ENCODE measurements around the gene CYBC1. TPM values are rescaled to one million over a fixed set of nuclear protein-coding genes. Genes with fewer than 3 reads are reported as not detected.

CYBC1 gene
- total RNA-seq, 2 donors from 2014 or later = 58.4 to 79.0 TPM

GRCh38 chr17:82490512-82491195 lies 40.1 kb upstream of the CYBC1 start:
- Histone ChIP-seq H3K4me3 (no peak overlapping the region), H3K9ac (ENCODE audit: low read depth in 2 of 2, low read length in 2 of 2) (peak overlapping the region; percentile 9 to 17), H3K4me1 (no peaks in the 10 kb centered on the region), H3K36me3 (no peaks in the 10 kb centered on the region), H3K27ac (no peak overlapping the region), H3K27me3 (no peaks in the 10 kb centered on the region), H3K9me3 (no peaks in the 10 kb centered on the region)
- TF ChIP-seq CTCF (IDR thresholded peaks at IDR 0.05) = no peak
- no peak for DNase-seq
- intact Hi-C loops (cut with DNase I) = no loop called here

- no peak for TF ChIP-seq CTCF (IDR thresholded peaks at IDR 0.05)
- DNase-seq = no peak
- no peak overlapping the region for H3K4me3 ChIP-seq
- intact Hi-C loops (cut with DNase I) = no loop called here
- H3K27me3 ChIP-seq = no peaks in the 10 kb centered on the region
- H3K9me3 ChIP-seq = no peaks in the 10 kb centered on the region
- H3K9ac ChIP-seq (ENCODE audit: low read depth in 2 of 2, low read length in 2 of 2) = peak overlapping the region in 1 of 2 donors; percentile 9
- H3K36me3 ChIP-seq = peaks cover 3% of the 10 kb centered on the region
- H3K27ac ChIP-seq = no peak overlapping the region
- no peaks in the 10 kb centered on the region for H3K4me1 ChIP-seq
Observed at GRCh38 chr17:82489851-82490511, 39.4 kb upstream of the CYBC1 start.

GRCh38 chr17:82489117-82489516 lies 38.6 kb upstream of the CYBC1 start:
- Histone ChIP-seq H3K4me1 (no peaks in the 10 kb centered on the region), H3K27ac (no peak overlapping the region), H3K4me3 (no peak overlapping the region), H3K27me3 (no peaks in the 10 kb centered on the region), H3K9me3 (no peaks in the 10 kb centered on the region), H3K9ac (ENCODE audit: low read depth in 2 of 2, low read length in 2 of 2) (no peak overlapping the region), H3K36me3 (peaks cover 12% of the 10 kb centered on the region)
- DNase-seq = no peak
- TF ChIP-seq CTCF (IDR thresholded peaks at IDR 0.05) = no peak
- intact Hi-C loops (cut with DNase I) = no loop called here

GRCh38 chr17:82487910-82488309 lies 37.4 kb upstream of the CYBC1 start:
- Histone ChIP-seq H3K4me3 (no peak overlapping the region), H3K27ac (no peak overlapping the region), H3K27me3 (no peaks in the 10 kb centered on the region), H3K9me3 (no peaks in the 10 kb centered on the region), H3K4me1 (no peaks in the 10 kb centered on the region), H3K9ac (ENCODE audit: low read depth in 2 of 2, low read length in 2 of 2) (no peak overlapping the region), H3K36me3 (peaks cover 16% of the 10 kb centered on the region)
- DNase-seq = no peak
- intact Hi-C loops (cut with DNase I) = no loop called here
- TF ChIP-seq CTCF (IDR thresholded peaks at IDR 0.05) = no peak

- intact Hi-C loops (cut with DNase I) = no loop called here
- Histone ChIP-seq H3K36me3 (peaks cover 16% of the 10 kb centered on the region), H3K27ac (no peak overlapping the region), H3K27me3 (no peaks in the 10 kb centered on the region), H3K9ac (ENCODE audit: low read depth in 2 of 2, low read length in 2 of 2) (peak overlapping the region in 1 of 2 donors; percentile 46), H3K4me3 (no peak overlapping the region), H3K9me3 (no peaks in the 10 kb centered on the region), H3K4me1 (no peaks in the 10 kb centered on the region)
- no peak for TF ChIP-seq CTCF (IDR thresholded peaks at IDR 0.05)
- DNase-seq = peak; percentile 32
Observed at GRCh38 chr17:82486231-82487094, 35.9 kb upstream of the CYBC1 start.
